MM.1S (cell line): Measurements from ENCODE around the gene FAM120A.

Experiments
- CTCF ChIP-seq: fragments of 300-600 bp; sonication (generic); IDR thresholded peaks from 2 replicates; pipeline ENCODE4 v1.5.1; 2016; ENCODE audit warnings: antibody characterized with exemption, low read length, mixed read lengths
- EZH2 ChIP-seq: fragments of 300-600 bp; sonication (generic); optimal IDR thresholded peaks from 2 replicates; pipeline ENCODE3; 2017; ENCODE audit warnings: low read depth, mild to moderate bottlenecking, antibody characterized with exemption, low read length, mixed read lengths
- EZH2phosphoT487 ChIP-seq: fragments of 300-600 bp; sonication (generic); IDR thresholded peaks from 2 replicates; pipeline ENCODE4 v1.6.1; 2018; ENCODE audit warnings: antibody characterized with exemption, low read length

DNA sequence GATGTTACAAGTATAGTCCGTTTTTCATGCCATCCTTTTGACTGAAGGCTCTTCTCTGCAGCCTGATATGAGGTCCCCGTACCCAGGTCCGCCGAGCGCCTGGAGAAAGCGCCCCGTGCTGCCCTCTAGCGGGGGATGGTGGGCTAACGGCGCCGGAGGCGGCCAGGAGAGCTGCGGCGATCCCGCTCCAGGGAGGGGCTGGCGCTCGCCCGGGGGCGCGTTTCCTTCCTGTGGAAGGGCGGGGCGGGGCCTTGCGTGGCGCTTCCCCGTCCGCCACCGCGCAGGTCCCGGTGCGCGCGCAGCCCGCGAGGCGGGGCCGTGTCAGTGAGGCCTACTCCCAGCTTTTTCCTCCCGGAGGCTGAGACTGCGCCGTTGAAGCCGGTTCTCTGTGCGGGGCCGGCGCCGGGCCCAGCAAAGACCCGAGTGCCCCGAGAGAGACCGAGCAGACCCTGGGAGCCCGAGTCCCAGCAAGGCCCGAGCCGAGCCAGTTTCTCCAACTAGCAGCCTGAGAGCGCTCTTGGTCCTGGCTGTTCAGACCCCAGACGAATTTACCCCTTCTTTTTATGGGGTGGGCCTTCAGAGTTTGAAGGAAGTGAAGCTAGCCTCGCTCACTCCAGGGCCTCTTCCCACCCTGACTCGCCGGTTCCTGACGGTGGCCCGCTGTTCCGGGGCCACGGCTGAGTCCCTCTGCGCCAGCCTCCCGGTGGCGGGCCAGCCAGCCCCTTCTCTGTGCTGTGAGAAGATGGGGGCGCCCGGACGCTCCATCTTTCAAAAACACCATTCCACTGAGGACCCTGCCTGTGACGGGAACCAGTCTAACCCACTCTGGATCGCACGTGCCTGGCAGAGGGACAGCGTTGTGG is 115.2 kb downstream of the FAM120A start:
- TF ChIP-seq EZH2phosphoT487 (no peak), CTCF (peak; percentile 88), EZH2 (no peak)
